Dendritic cell treated with granulocyte-macrophage colony-stimulating factor and Interleukin-4, amounts not matched to agents 40 ng/mL and 50 ng/mL, for 4 days (primary cell): ENCODE measurements around the gene ARID3C.

Source experiments
- H3K27ac Mint-ChIP-seq: one replicate; pipeline ENCODE4 v1.8.0; 2022; ENCODE audit warnings: mild to moderate bottlenecking, mixed read lengths
- H3K27me3 Mint-ChIP-seq: one replicate; pipeline ENCODE4 v1.8.0; 2022; ENCODE audit warnings: mild to moderate bottlenecking, mixed read lengths
- H3K36me3 Mint-ChIP-seq: one replicate; pipeline ENCODE4 v1.8.0; 2022; ENCODE audit warnings: low read depth, mixed read lengths
- H3K4me1 Mint-ChIP-seq: one replicate; pipeline ENCODE4 v1.8.0; 2022; ENCODE audit warnings: low read depth, mixed read lengths
- H3K4me3 Mint-ChIP-seq: one replicate; pipeline ENCODE4 v1.8.0; 2022; ENCODE audit warnings: mild to moderate bottlenecking, moderate library complexity, mixed read lengths
- H3K9me3 Mint-ChIP-seq: one replicate; pipeline ENCODE4 v1.8.0; 2022; ENCODE audit warnings: mixed read lengths
- intact Hi-C: fragments of 100-400 bp; cut with micrococcal nuclease; formaldehyde crosslinking; loops from one replicate; pipeline ENCODE4 v1.15.0; 2022

Gene ARID3C

DNA sequence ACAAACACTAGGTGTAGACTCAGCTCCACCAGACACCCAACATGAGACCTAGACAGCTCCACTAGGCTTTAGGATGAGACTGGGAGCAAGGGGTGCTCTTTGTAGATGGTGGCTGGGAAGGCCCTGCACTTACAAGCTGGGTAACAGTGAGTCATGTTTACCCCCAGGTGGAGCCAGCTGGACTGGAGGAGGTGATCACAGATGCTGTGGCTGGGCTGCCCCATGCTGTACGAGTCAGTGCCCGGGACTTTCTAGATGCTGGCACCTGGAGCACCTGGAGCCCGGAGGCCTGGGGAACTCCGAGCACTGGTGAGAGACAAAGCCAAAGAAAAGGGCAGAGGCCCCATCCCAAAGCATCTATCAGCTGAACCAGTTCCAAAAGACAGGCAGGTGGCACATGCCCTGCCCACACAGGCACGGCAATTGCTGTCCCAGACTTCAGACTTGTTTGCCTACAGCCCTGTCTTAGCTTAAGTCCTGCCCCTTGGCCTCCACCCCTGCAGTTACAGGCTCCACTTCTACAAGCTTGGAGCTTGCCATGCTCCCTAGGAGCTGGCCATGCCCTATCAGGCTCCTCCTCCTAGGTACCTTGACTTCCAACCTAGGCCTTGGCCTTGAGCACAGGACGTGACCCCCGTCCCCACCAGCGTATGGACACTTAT is 30.9 kb upstream of the ARID3C start:
- intact Hi-C loops, result no loop called here
- no peaks in the 10 kb centered on the region for H3K9me3 Mint-ChIP-seq

GRCh38 chr9:34658461-34658860 is 29.6 kb upstream of the ARID3C start:
- Mint-ChIP-seq H3K4me1 (peaks cover 5% of the 10 kb centered on the region), H3K27ac (no peak overlapping the region), H3K36me3 (no peaks in the 10 kb centered on the region), H3K27me3 (peaks cover 15% of the 10 kb centered on the region), H3K4me3 (no peak overlapping the region), H3K9me3 (no peaks in the 10 kb centered on the region)
- intact Hi-C loops, result no loop called here

More for the DNA sequence above, 30.9 kb upstream of the ARID3C start:
- H3K4me3 Mint-ChIP-seq, result no peak overlapping the region
- no peaks in the 10 kb centered on the region for H3K36me3 Mint-ChIP-seq
- peaks cover 10% of the 10 kb centered on the region for H3K27me3 Mint-ChIP-seq
- H3K27ac Mint-ChIP-seq, result no peak overlapping the region
- peaks cover 12% of the 10 kb centered on the region for H3K4me1 Mint-ChIP-seq

DNA sequence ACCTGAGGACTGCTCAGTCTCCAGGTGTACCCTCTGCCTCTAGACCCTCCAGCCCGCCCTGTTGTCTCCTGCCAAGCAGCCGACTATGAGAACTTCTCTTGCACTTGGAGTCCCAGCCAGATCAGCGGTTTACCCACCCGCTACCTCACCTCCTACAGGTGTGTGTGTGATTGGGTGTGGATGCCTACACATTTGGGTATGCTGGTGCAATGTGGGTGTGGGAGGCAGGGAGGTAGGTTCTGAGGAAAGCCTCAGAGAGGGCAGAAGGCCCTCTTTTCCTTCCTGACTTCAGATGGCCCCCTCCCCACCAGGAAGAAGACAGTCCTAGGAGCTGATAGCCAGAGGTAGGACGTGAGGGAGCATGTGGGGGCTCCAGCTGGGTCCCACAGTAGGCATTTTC is 28.1 kb upstream of the ARID3C start:
- no peak overlapping the region for H3K4me3 Mint-ChIP-seq
- H3K36me3 Mint-ChIP-seq, result no peaks in the 10 kb centered on the region
- peaks cover 23% of the 10 kb centered on the region for H3K27me3 Mint-ChIP-seq
- intact Hi-C loops, result no loop called here
- H3K27ac Mint-ChIP-seq, result no peak overlapping the region
- H3K4me1 Mint-ChIP-seq, result peaks cover 19% of the 10 kb centered on the region
- no peaks in the 10 kb centered on the region for H3K9me3 Mint-ChIP-seq

- peaks cover 5% of the 10 kb centered on the region for H3K36me3 Mint-ChIP-seq
- no peak overlapping the region for H3K4me3 Mint-ChIP-seq
- H3K9me3 Mint-ChIP-seq, result no peaks in the 10 kb centered on the region
- peaks cover 23% of the 10 kb centered on the region for H3K27me3 Mint-ChIP-seq
- intact Hi-C loops, result no loop called here
- H3K4me1 Mint-ChIP-seq, result peaks cover 24% of the 10 kb centered on the region
- H3K27ac Mint-ChIP-seq, result no peak overlapping the region
Observed at GRCh38 chr9:34655394-34655793, 26.5 kb upstream of the ARID3C start.

- Mint-ChIP-seq H3K27me3 (peaks cover 23% of the 10 kb centered on the region), H3K9me3 (no peaks in the 10 kb centered on the region), H3K27ac (no peak overlapping the region), H3K4me1 (peaks cover 24% of the 10 kb centered on the region), H3K4me3 (no peak overlapping the region), H3K36me3 (peaks cover 15% of the 10 kb centered on the region)
- intact Hi-C loops, result no loop called here
Observed at GRCh38 chr9:34654323-34655051, 25.6 kb upstream of the ARID3C start.

DNA sequence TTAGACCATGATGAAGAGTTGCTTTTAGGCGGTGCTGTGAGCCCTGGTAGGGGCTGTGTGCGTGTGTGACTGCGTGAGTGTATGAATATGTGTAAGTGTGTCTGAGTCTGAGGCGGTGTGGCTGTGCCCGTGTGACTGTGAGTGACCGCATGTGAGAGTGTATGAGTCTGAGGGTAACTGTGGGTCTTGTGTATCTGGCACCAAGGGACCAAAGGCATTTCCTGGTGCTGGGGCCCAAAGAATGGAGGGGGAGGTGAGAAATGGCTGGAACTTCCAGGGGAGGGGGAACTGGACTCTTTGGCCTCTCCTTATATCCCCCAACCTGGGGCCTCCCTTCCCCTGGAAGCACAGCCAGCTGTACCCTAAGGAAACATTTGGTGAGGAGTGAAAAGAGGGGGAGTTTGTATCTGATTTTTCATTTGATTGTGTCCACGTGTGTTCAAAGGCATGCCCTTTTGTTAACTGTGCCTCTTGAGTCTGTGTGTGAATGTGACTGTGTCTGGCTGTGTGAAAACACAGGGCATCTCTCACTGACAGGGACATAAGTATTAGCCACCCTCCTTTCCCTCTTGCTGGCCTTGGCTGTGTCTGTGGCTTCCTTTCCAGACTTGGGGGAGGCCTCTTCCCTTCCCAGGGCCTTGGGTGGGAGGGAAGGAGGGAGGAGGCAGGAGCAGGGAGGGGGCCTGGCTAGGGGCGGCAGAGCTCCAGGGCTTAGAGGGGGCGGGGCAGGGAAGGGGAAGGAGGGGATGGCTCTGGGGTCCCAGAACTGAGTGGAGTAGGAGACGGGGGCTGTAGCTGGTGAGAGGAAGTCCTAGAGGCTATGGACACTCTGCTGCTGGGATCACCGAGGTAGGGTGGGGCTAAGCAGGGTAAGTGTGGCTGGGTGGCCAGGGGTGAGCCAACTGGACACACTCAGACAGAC is 24.5 kb upstream of the ARID3C start:
- Mint-ChIP-seq H3K27me3 (peaks cover 23% of the 10 kb centered on the region), H3K9me3 (no peaks in the 10 kb centered on the region), H3K4me1 (peaks cover 29% of the 10 kb centered on the region), H3K27ac (peak overlapping the region; percentile 52), H3K36me3 (peaks cover 25% of the 10 kb centered on the region), H3K4me3 (no peak overlapping the region)
- intact Hi-C loops, result no loop called here

GRCh38 chr9:34652602-34653000 is 23.7 kb upstream of the ARID3C start:
- peaks cover 37% of the 10 kb centered on the region for H3K4me1 Mint-ChIP-seq

GRCh38 chr9:34651876-34652601 is 23.2 kb upstream of the ARID3C start, which contains the start of gene IL11RA:
IL11RA (plus strand) TSS chr9:34652185; CDS start chr9:34655218, 3,033 bp downstream.
- H3K4me1 Mint-ChIP-seq, result peaks cover 43% of the 10 kb centered on the region

More at GRCh38 chr9:34652602-34653000, 23.7 kb upstream of the ARID3C start:
- H3K4me3 Mint-ChIP-seq, result peak overlapping the region; percentile 37
- H3K36me3 Mint-ChIP-seq, result peaks cover 33% of the 10 kb centered on the region
- peak overlapping the region; percentile 52 for H3K27ac Mint-ChIP-seq
- H3K27me3 Mint-ChIP-seq, result peaks cover 23% of the 10 kb centered on the region
- intact Hi-C loops, result no loop called here
- H3K9me3 Mint-ChIP-seq, result no peaks in the 10 kb centered on the region

DNA sequence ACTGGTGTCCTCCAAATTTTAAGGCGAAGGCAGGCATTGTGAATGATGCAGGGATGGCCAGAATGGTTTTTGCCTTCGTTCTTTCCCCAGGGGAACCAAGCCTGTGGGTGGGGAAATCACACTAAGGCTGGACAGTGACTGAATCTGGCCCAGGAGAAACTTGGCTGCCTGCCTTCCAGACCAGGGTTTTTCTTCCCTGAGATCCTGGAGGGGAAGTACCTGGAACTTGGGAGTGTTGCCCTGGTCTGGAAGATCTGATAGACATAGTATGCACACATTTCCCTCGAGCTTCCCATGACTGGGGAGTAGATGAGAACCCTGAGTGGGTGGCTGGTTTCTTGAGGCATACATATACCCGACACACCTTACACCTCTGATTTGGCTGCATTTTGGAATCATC is 22.5 kb upstream of the ARID3C start:
- no peak overlapping the region for H3K27ac Mint-ChIP-seq

More at GRCh38 chr9:34651876-34652601, 23.2 kb upstream of the ARID3C start, which contains the start of gene IL11RA:
- H3K9me3 Mint-ChIP-seq, result no peaks in the 10 kb centered on the region
- intact Hi-C loops, result no loop called here
- H3K27ac Mint-ChIP-seq, result peak within 1 kb of the TSS; percentile 52
- peak within 1 kb of the TSS; percentile 37 for H3K4me3 Mint-ChIP-seq
- peaks cover 33% of the 10 kb centered on the region for H3K36me3 Mint-ChIP-seq
- peaks cover 23% of the 10 kb centered on the region for H3K27me3 Mint-ChIP-seq

DNA sequence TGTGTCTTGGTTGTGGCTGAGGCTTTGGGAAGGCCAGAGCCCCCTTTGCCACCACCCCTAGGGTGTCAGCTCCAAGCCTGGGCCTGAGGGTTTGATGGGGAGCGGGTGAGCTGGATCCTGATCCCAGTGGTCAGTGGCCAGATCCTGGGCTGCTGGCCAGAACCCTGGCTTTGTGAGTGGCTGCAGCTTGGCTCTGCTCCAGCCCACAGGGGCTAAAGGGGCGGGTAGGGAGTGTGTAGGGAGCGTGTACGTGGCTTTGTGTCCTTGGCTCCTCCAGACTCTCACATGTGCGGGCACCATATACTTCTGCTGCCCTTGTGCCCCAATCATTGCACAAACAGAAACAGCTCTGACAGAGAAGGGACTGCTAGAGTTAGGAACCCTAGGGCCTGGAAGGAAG is 21.9 kb upstream of the ARID3C start:
- no peak overlapping the region for H3K27ac Mint-ChIP-seq
- H3K4me1 Mint-ChIP-seq, result peaks cover 50% of the 10 kb centered on the region
- peaks cover 42% of the 10 kb centered on the region for H3K36me3 Mint-ChIP-seq
- no peaks in the 10 kb centered on the region for H3K9me3 Mint-ChIP-seq
- no peak overlapping the region for H3K4me3 Mint-ChIP-seq
- intact Hi-C loops, result no loop called here
- H3K27me3 Mint-ChIP-seq, result peaks cover 20% of the 10 kb centered on the region

More for the DNA sequence above, 22.5 kb upstream of the ARID3C start:
- no peak overlapping the region for H3K4me3 Mint-ChIP-seq
- no peaks in the 10 kb centered on the region for H3K9me3 Mint-ChIP-seq
- H3K4me1 Mint-ChIP-seq, result peaks cover 45% of the 10 kb centered on the region
- peaks cover 23% of the 10 kb centered on the region for H3K27me3 Mint-ChIP-seq
- peaks cover 40% of the 10 kb centered on the region for H3K36me3 Mint-ChIP-seq
- intact Hi-C loops, result no loop called here

DNA sequence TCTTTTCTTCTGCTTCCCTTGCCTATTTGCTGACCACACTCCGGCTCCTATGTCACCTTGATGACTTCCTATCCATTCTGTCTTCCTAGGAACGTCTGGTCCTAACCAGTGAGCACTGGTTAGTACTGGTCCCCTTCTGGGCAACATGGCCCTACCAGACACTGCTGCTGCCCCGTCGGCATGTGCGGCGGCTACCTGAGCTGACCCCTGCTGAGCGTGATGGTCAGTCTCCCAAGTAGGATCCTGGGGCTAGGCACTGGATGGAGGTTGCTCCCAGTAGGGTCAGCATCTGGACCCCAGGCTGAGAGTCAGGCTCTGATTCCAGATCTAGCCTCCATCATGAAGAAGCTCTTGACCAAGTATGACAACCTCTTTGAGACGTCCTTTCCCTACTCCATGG is 19.8 kb upstream of the ARID3C start:
- H3K27ac Mint-ChIP-seq, result no peak overlapping the region
- intact Hi-C loops, result no loop called here
- H3K9me3 Mint-ChIP-seq, result no peaks in the 10 kb centered on the region
- peaks cover 8% of the 10 kb centered on the region for H3K27me3 Mint-ChIP-seq
- peaks cover 45% of the 10 kb centered on the region for H3K4me1 Mint-ChIP-seq
- H3K4me3 Mint-ChIP-seq, result no peak overlapping the region
- peaks cover 42% of the 10 kb centered on the region for H3K36me3 Mint-ChIP-seq

DNA sequence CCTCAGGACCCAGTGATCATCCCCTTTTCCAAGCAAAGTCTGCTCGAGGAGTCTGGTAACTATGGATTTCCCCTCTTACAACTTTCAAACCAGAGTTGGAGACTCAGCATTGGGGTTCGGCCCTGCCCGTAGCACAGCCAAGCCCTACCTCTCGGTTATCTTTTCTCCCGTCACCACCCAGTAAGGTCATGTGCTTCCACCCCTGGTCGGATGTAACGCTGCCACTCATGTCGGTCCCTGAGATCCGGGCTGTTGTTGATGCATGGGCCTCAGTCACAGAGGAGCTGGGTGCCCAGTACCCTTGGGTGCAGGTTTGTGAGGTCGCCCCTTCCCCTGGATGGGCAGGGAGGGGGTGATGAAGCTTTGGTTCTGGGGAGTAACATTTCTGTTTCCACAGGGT is 18.8 kb upstream of the ARID3C start:
- peaks cover 42% of the 10 kb centered on the region for H3K36me3 Mint-ChIP-seq
- H3K4me1 Mint-ChIP-seq, result peaks cover 38% of the 10 kb centered on the region
- H3K4me3 Mint-ChIP-seq, result peak overlapping the region; percentile 83
- H3K27me3 Mint-ChIP-seq, result peaks cover 3% of the 10 kb centered on the region
- intact Hi-C loops, result loop anchor here (1.0 kb wide), 1 partner anchor 17 kb away; no protein-coding TSS in a partner anchor
- no peaks in the 10 kb centered on the region for H3K9me3 Mint-ChIP-seq
- peak overlapping the region; percentile 87 for H3K27ac Mint-ChIP-seq

DNA sequence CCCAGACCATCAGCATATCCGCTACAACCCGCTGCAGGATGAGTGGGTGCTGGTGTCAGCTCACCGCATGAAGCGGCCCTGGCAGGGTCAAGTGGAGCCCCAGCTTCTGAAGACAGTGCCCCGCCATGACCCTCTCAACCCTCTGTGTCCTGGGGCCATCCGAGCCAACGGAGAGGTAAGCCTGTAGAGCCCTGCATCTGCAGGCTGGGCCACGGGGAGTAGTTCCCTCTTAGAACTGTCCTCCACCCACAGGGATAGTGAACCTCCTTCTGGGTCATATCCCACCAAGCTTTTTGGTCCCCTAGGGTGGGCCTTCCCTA is 18.2 kb upstream of the ARID3C start:
- H3K36me3 Mint-ChIP-seq, result peaks cover 42% of the 10 kb centered on the region
- H3K4me3 Mint-ChIP-seq, result peak overlapping the region; percentile 83
- no peaks in the 10 kb centered on the region for H3K9me3 Mint-ChIP-seq
- peak overlapping the region; percentile 87 for H3K27ac Mint-ChIP-seq
- H3K4me1 Mint-ChIP-seq, result peaks cover 32% of the 10 kb centered on the region
- intact Hi-C loops, result loop anchor here (1.0 kb wide), 1 partner anchor 17 kb away; no protein-coding TSS in a partner anchor
- H3K27me3 Mint-ChIP-seq, result no peaks in the 10 kb centered on the region
